ENCODE measurements around the gene OR51G1.

Gene OR51G1

DNA sequence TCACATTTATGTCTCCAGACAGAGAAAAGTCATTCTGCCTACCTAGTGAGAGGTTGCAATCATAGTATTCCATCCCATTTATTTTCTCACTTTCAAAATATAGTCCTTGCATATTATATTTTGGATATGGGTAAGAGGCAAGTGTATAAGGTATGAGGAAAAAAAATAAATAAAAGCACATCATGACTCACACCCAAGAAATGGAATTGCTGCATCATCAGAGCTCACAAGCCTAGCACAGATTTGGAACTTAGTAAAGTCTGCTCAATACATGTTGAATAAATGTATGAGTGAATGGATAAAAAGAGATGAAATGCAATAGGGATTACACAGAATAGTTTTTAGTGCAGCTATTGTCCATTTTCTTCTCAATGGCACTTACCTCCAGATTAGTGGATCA is 2.5 kb upstream of the OR51G1 start:
- H3K27ac ChIP-seq: no peak overlapping the region
- no peak for TF ChIP-seq ZFX (IDR thresholded peaks at IDR 0.05; ENCODE audit: borderline replicate concordance)
- TF ChIP-seq, protein P1, sequence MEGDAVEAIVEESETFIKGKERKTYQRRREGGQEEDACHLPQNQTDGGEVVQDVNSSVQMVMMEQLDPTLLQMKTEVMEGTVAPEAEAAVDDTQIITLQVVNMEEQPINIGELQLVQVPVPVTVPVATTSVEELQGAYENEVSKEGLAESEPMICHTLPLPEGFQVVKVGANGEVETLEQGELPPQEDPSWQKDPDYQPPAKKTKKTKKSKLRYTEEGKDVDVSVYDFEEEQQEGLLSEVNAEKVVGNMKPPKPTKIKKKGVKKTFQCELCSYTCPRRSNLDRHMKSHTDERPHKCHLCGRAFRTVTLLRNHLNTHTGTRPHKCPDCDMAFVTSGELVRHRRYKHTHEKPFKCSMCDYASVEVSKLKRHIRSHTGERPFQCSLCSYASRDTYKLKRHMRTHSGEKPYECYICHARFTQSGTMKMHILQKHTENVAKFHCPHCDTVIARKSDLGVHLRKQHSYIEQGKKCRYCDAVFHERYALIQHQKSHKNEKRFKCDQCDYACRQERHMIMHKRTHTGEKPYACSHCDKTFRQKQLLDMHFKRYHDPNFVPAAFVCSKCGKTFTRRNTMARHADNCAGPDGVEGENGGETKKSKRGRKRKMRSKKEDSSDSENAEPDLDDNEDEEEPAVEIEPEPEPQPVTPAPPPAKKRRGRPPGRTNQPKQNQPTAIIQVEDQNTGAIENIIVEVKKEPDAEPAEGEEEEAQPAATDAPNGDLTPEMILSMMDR (IDR thresholded peaks at IDR 0.05): no peak

DNA sequence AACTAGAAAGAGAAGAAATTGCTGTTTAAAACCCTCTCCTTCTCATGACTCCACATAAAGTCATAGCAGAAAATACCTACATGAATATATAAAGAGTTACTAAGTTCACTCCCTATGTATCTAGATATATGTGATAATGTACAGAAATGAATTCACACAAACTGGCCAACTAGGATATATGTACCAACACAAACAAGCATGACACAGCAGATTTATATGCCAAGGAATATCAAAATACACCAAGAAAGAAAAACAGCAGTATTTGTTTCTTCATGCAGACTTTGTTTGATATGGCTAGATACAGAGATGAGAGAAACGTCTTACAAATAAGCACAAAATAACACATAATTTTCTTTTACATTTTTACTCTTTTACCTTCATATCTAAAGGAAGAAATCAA is 1.8 kb downstream of the OR51G1 start:
- H3K27ac ChIP-seq: no peak overlapping the region
- TF ChIP-seq ZFX (IDR thresholded peaks at IDR 0.05; ENCODE audit: borderline replicate concordance): no peak
- TF ChIP-seq, protein P1 (IDR thresholded peaks at IDR 0.05): no peak

DNA sequence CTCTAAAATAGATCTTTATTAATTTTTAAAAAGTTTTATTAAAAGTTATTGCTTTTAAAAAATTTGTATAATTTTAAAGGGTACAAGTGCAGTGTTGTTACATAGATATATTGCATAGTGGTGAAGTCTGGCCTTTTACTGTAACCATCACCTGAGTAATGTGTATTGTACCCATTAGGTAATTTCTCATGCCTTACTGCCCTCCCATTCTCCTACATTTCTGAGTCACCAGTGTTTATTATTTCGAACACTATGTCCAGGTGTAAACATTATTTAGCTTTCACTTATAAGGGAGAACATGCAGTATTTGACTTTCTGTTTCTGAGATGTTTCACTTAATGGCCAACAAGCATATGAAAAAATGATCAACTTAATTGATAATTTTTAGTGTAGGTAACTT is 2.3 kb downstream of the OR51G1 start:
- no peak for TF ChIP-seq ZFX (IDR thresholded peaks at IDR 0.05; ENCODE audit: borderline replicate concordance)
- TF ChIP-seq, protein P1 (IDR thresholded peaks at IDR 0.05): no peak
- no peak overlapping the region for H3K27ac ChIP-seq

DNA sequence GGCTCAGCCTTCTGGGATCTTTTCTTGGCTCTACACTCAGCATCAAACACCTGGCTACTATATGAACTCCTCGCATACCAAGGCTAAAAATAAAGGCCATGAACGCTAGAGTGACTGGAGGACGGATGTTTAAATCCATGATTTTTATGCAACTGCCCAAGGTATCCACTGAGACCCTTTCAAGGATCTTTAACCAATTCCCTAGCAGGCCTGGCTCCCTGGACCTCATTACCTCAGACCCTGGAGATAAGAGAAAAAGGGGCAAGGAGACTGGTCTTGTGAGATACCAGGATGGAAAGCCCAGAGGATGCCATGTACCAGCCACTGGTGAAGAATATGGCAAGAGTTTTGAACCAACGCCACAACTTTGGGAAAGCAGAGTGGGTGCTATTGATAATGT is 4.9 kb downstream of the OR51G1 start, which contains the start of gene OR51G2:
TSS of gene OR51G2 (minus strand) at position 101 of the 400 bp plus-strand sequence. CDS start 3,687 bp downstream, outside the sequence.
- H3K27ac ChIP-seq: no peak within 1 kb of the TSS
- TF ChIP-seq, protein P1 (IDR thresholded peaks at IDR 0.05): no peak
- TF ChIP-seq ZFX (IDR thresholded peaks at IDR 0.05; ENCODE audit: borderline replicate concordance): no peak

DNA sequence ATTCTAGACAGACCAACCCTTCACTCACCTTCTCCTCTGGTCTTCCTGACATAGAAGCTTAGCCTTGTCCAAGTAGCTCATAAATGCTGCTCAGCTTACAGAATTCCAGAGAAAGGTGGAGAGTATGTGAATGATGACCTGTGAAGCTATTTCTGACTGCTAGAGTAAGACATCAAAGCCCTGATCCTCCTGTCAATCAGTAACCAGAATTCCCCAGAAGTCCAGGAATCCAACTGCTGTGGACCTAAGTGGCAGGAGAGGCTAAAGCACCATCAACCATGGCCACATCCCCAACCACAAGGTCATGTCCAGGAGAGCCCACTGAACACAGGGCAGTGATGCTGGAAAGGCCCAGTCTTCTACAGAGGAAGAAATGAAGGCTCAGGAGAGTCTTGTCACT is 7.6 kb downstream of the OR51G1 start:
- TF ChIP-seq, protein P1 (IDR thresholded peaks at IDR 0.05): no peak
- TF ChIP-seq ZFX (IDR thresholded peaks at IDR 0.05; ENCODE audit: borderline replicate concordance): no peak
- no peak overlapping the region for H3K27ac ChIP-seq

DNA sequence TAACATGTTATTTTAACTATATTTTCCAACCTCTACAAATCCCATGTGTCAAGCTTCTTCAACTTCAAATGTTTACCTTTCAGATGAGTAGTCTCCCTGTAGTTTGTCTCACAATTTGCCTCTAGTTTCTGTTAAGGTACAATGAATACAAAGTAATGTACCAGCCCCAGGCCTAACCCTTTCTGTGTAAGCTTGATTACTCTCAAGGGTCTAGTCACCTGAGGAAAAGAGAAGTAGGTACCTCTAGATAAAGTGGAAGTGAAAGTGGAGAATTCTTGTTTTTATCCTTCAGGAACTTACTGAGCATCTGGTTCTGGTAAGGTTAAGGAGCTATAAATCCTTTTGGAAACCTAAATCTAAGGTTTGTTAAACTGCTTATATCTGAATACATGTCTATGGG is 20.7 kb downstream of the OR51G1 start, which contains the start of gene OR51A7:
TSS of gene OR51A7 (plus strand) at position 300 of the 400 bp plus-strand sequence. CDS start 3,587 bp downstream, outside the sequence.
- no peak within 1 kb of the TSS for H3K27ac ChIP-seq
- TF ChIP-seq, protein P1 (IDR thresholded peaks at IDR 0.05): no peak
- no peak for TF ChIP-seq ZFX (IDR thresholded peaks at IDR 0.05; ENCODE audit: borderline replicate concordance)

DNA sequence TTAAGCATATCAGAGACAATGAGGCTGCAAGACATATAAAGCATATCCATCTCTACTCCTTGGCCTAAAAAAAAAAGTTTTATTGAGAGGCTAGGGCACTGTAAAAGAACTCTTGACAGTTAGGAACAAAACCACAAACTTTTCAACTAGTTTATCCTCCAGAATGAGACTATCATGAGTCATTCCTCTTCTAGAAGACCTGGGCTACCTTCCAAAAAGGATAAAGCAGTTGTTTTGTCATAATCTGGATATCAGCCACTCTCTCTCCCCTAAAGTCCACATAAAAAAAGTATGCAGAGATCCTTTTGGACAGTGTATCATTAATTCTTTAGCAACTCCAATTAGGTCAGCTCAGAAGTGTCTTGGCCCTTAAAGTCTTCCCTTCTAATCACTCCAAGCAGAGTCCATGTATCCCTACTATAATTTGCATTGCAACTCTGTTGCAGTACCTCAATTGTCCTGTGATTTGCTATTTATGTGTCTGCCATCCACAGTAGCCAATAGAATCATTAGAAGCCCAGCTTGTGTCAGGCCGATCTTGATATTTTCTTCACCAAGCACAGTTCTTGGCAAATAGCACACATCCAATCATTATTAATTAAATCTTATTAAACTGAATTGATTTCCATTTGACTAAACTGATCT is 32.0 kb downstream of the OR51G1 start:
- TF ChIP-seq, protein P1 (IDR thresholded peaks at IDR 0.05): no peak
- TF ChIP-seq ZFX (IDR thresholded peaks at IDR 0.05; ENCODE audit: borderline replicate concordance): no peak
- H3K27ac ChIP-seq: no peak overlapping the region

Measured in 22Rv1 (cell line).